GM12878 (cell line): ENCODE results near the gene MAT1A.

ENCODE experiments used
- CBX5 ChIP-seq: sonication (generic); IDR thresholded peaks from 2 replicates; pipeline ENCODE4 v1.6.1; 2016; ENCODE audit warnings: low read depth, moderate library complexity, mild to moderate bottlenecking, inconsistent platforms
- CHD1 ChIP-seq: IDR thresholded peaks from 2 replicates; pipeline ENCODE4 v1.6.1; 2012; ENCODE audit warnings: low read depth, low read length, improper control_type of control experiment
- CHD4 ChIP-seq: fragments of 200-600 bp; sonication (generic); IDR thresholded peaks from 2 replicates; pipeline ENCODE4 v1.6.1; 2016; ENCODE audit warnings: mild to moderate bottlenecking
- CTCF ChIP-seq, 3 experiments: IDR thresholded peaks in 2 of 3; conservative IDR thresholded peaks in 1 of 3; 2 replicates each; pipeline ENCODE4 v1.5.1; 2011; ENCODE audit warnings: low read depth in 3 of 3, low read length in 3 of 3, mild to moderate bottlenecking in 3 of 3, control low read depth in 2 of 3, moderate library complexity in 2 of 3, inconsistent platforms in 1 of 3, mixed read lengths in 1 of 3; ENCODE audit not compliant: control insufficient read depth in 2 of 3, insufficient read depth in 1 of 3; ENCODE audit errors: extremely low read depth in 1 of 3
- HDGF ChIP-seq: fragments of 450-650 bp; IDR thresholded peaks from 2 replicates; pipeline ENCODE4 v1.6.1; 2016; ENCODE audit warnings: antibody characterized with exemption
- PAX8 ChIP-seq: fragments of 450-650 bp; IDR thresholded peaks from 2 replicates; pipeline ENCODE4 v1.6.1; 2017; ENCODE audit warnings: mild to moderate bottlenecking, moderate library complexity
- POLR2AphosphoS5 ChIP-seq: IDR thresholded peaks from 2 replicates; pipeline ENCODE4 v1.6.1; 2011; ENCODE audit warnings: mild to moderate bottlenecking, low read length, inconsistent platforms
- RAD21 ChIP-seq: IDR thresholded peaks from 2 replicates; pipeline ENCODE4 v1.6.1; 2011; ENCODE audit warnings: mild to moderate bottlenecking, low read depth, low read length, moderate library complexity; ENCODE audit not compliant: insufficient read depth
- RBBP5 ChIP-seq: fragments of 200-600 bp; sonication (generic); conservative IDR thresholded peaks from 2 replicates; pipeline ENCODE4 v1.6.1; 2016
- SMAD1 ChIP-seq: fragments of 450-650 bp; IDR thresholded peaks from 2 replicates; pipeline ENCODE4 v1.6.1; 2018; ENCODE audit warnings: mild to moderate bottlenecking, low read depth; ENCODE audit not compliant: partially characterized antibody
- TAF1 ChIP-seq: IDR thresholded peaks from 2 replicates; pipeline ENCODE4 v1.6.1; 2011; ENCODE audit warnings: mild to moderate bottlenecking, low read depth, low read length, borderline replicate concordance

DNA sequence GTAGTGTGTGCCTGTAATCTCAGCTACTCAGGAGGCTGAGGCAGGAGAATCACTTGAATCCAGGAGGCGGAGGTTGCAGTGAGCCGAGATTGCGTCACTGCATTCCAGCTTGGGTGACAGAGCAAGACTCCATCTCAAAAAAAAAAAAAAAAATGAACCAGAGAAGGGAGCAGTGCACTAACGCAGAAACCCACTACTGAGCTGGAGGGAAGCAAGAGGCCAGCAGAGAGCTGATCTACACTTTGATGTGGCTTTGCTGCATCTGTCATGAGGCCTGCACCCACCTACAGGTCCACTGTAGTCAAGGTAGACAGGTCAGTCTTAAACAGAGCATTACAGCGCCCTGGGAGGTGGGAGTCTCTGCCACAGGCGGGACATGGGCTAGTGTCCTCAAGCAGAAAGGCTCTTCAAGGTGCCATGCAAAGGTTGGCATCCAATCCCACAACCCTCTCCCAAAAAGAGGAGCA is 30.0 kb downstream of the MAT1A start:
- TF ChIP-seq CHD1: no peak
- TF ChIP-seq SMAD1: no peak
- no peak for TF ChIP-seq CTCF (IDR thresholded peaks at IDR 0.05 in 2 of 3, conservative IDR thresholded peaks at IDR 0.05 in 1 of 3; ENCODE audit: control insufficient read depth in 2 of 3, extremely low read depth in 1 of 3, insufficient read depth in 1 of 3, low read depth in 3 of 3, low read length in 3 of 3)
- TF ChIP-seq PAX8: no peak
- no peak for TF ChIP-seq HDGF
- TF ChIP-seq TAF1: no peak
- TF ChIP-seq CHD4: no peak
- no peak for TF ChIP-seq RAD21
- TF ChIP-seq RBBP5: no peak
- no peak for TF ChIP-seq POLR2AphosphoS5
- no peak for TF ChIP-seq CBX5
